ENCODE results near the gene ITGB3. TPM values are rescaled to one million over a fixed set of nuclear protein-coding genes. Genes with fewer than 3 reads are reported as not detected.

The ITGB3 gene
- total RNA-seq, 1 experiment from 2014 or later = not detected

DNA sequence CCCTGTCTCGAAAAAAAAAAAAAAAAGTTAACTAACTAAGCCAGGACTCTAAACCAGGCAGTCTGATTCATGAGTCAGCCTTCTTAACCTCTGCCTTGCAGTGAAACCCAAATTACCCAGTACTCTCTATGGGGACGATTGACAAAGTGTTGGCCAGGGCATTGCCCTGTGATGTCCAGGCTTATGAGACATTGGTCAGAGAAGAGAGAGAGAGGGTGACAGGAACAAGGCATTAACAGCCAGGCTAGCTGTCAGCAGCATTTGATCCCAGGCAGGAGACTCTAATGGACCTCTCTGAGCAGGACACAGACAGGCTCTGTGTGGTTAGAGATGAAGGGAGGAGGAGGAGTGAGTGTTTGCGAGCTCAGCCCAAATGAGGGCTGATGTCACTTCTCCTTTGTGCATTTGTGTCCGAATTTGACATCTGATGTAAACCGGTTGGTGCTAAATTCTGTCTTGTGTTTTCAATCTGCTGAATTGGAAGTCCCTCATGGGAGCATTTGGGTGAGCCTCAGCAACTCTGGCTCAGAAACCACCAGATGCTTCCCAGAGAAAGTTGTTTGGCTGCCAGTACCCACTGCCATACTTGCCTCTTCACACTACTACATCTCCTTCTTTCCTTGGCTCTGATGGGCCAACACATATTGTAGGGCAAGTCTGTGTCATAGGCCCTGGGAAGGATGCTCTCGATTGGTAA, 48.8 kb upstream of the ITGB3 start:
- POLR2A ChIA-PET = no interaction called here
- Histone ChIP-seq H3K9me2 (ENCODE audit: insufficient read depth) (no peaks in the 10 kb centered on the region), H3K27ac (ENCODE audit: low read depth, low read length) (no peak overlapping the region), H4K20me1 (ENCODE audit: insufficient read depth) (no peaks in the 10 kb centered on the region), H3K9ac (ENCODE audit: low read length) (no peak overlapping the region), H3K27me3 (ENCODE audit: insufficient read depth, low read length) (no peaks in the 10 kb centered on the region), H3K79me2 (ENCODE audit: insufficient read depth, low read length) (no peaks in the 10 kb centered on the region), H3K36me3 (ENCODE audit: control insufficient read depth in 1 of 2, insufficient read depth in 2 of 2, low read length in 2 of 2) (no peaks in the 10 kb centered on the region), H3K4me3 (replicated peaks in 1 of 2; ENCODE audit: low read depth in 1 of 2, low read length in 2 of 2) (no peak overlapping the region), H3K9me3 (ENCODE audit: control insufficient read depth in 1 of 2, insufficient read depth in 1 of 2, low read depth in 1 of 2, low read length in 2 of 2) (no peaks in the 10 kb centered on the region), H2AFZ (ENCODE audit: low read depth, low read length, poor library complexity, severe bottlenecking) (no peak overlapping the region), H3K4me2 (ENCODE audit: low read length) (no peak overlapping the region), H3K4me1 (ENCODE audit: control insufficient read depth in 1 of 2, insufficient read depth in 2 of 2, low read length in 2 of 2) (peaks cover 9 to 16% of the 10 kb centered on the region in 2 experiments)
- no peak for TF ChIP-seq SRF (IDR thresholded peaks at IDR 0.05; ENCODE audit: low read depth)
- TF ChIP-seq, protein P1, sequence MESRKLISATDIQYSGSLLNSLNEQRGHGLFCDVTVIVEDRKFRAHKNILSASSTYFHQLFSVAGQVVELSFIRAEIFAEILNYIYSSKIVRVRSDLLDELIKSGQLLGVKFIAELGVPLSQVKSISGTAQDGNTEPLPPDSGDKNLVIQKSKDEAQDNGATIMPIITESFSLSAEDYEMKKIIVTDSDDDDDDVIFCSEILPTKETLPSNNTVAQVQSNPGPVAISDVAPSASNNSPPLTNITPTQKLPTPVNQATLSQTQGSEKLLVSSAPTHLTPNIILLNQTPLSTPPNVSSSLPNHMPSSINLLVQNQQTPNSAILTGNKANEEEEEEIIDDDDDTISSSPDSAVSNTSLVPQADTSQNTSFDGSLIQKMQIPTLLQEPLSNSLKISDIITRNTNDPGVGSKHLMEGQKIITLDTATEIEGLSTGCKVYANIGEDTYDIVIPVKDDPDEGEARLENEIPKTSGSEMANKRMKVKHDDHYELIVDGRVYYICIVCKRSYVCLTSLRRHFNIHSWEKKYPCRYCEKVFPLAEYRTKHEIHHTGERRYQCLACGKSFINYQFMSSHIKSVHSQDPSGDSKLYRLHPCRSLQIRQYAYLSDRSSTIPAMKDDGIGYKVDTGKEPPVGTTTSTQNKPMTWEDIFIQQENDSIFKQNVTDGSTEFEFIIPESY (IDR thresholded peaks at IDR 0.05; ENCODE audit: extremely low read depth, insufficient replicate concordance, low read length) = no peak
- TF ChIP-seq SP1 (IDR thresholded peaks at IDR 0.05; ENCODE audit: low read depth) = no peak
- TF ChIP-seq SIN3A (IDR thresholded peaks at IDR 0.05; ENCODE audit: low read depth) = no peak
- TF ChIP-seq ZNF274 (IDR thresholded peaks at IDR 0.05; ENCODE audit: low read depth, low read length) = no peak
- no peak for TF ChIP-seq EGR1 (IDR thresholded peaks at IDR 0.05; ENCODE audit: low read depth)
- TF ChIP-seq JUND (IDR thresholded peaks at IDR 0.05) = no peak
- peak; percentile 20; the same call in 1 of the 2 replicates for ATAC-seq
- DNase-seq (ENCODE audit: low read depth, low spot score) = no peak
- RAD21 ChIA-PET (ENCODE audit: low non-redundant PET in 1 of 2, low total read pairs in 2 of 2, uncharacterized antibody in 2 of 2, unreplicated experiment in 2 of 2) = no interaction called here
- CTCF ChIA-PET = no interaction called here
- BruUV-seq (replicated peaks) = no TSS peak
- intact Hi-C loops (cut with micrococcal nuclease) = no loop called here

DNA sequence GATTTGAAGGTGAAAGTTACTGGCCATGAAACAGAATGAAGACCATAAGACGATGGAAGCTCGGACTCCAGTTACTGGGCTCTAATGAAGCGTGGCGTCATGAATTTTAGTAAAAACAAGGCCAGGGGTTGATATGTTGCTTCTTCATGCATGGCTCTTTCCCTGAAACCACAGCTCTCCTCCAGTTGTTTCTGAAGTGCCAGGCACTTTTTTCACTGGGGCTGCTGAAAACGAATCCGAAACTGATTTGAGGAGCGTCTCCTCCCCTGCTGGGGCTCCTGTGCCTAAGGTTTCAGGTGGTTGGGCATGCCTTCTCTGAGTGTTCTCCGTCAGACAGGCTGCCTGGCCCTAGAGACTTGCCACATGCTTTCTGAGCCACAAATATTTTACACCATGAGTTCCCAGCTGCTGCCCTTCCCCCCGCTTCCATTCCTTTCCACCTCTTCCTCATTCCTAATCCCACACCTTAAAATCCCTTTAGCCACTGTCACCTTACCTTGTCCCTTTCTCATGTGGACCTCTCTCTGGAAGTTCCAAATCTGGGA, 48.1 kb upstream of the ITGB3 start:
- Histone ChIP-seq H3K9me3 (ENCODE audit: control insufficient read depth in 1 of 2, insufficient read depth in 1 of 2, low read depth in 1 of 2, low read length in 2 of 2) (no peaks in the 10 kb centered on the region), H3K9me2 (ENCODE audit: insufficient read depth) (no peaks in the 10 kb centered on the region), H2AFZ (ENCODE audit: low read depth, low read length, poor library complexity, severe bottlenecking) (peak overlapping the region; percentile 40), H3K27ac (ENCODE audit: low read depth, low read length) (no peak overlapping the region), H3K36me3 (ENCODE audit: control insufficient read depth in 1 of 2, insufficient read depth in 2 of 2, low read length in 2 of 2) (no peaks in the 10 kb centered on the region), H3K4me2 (ENCODE audit: low read length) (peak overlapping the region; percentile 12), H3K27me3 (ENCODE audit: insufficient read depth, low read length) (no peaks in the 10 kb centered on the region), H3K4me3 (replicated peaks in 1 of 2; ENCODE audit: low read depth in 1 of 2, low read length in 2 of 2) (no peak overlapping the region), H3K9ac (ENCODE audit: low read length) (no peak overlapping the region), H4K20me1 (ENCODE audit: insufficient read depth) (no peaks in the 10 kb centered on the region), H3K4me1 (ENCODE audit: control insufficient read depth in 1 of 2, insufficient read depth in 2 of 2, low read length in 2 of 2) (peaks cover 9 to 16% of the 10 kb centered on the region in 2 experiments), H3K79me2 (ENCODE audit: insufficient read depth, low read length) (no peaks in the 10 kb centered on the region)
- ChIA-PET POLR2A (no interaction called here), CTCF (no interaction called here), RAD21 (ENCODE audit: low non-redundant PET in 1 of 2, low total read pairs in 2 of 2, uncharacterized antibody in 2 of 2, unreplicated experiment in 2 of 2) (no interaction called here)
- intact Hi-C loops (cut with micrococcal nuclease) = no loop called here
- ATAC-seq (peak; percentile 58), DNase-seq (ENCODE audit: low read depth, low spot score) (no peak)
- TF ChIP-seq ELF1 (IDR thresholded peaks at IDR 0.05; ENCODE audit: borderline replicate concordance, low read depth) = no peak
- TF ChIP-seq EGR1 (IDR thresholded peaks at IDR 0.05; ENCODE audit: low read depth) = no peak
- TF ChIP-seq POLR2AphosphoS5 (IDR thresholded peaks at IDR 0.05; ENCODE audit: low read depth, low read length) = no peak
- TF ChIP-seq, protein P2, sequence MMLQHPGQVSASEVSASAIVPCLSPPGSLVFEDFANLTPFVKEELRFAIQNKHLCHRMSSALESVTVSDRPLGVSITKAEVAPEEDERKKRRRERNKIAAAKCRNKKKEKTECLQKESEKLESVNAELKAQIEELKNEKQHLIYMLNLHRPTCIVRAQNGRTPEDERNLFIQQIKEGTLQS (IDR thresholded peaks at IDR 0.05) = no peak
- no peak for TF ChIP-seq SRF (IDR thresholded peaks at IDR 0.05; ENCODE audit: low read depth)
- TF ChIP-seq JUND (IDR thresholded peaks at IDR 0.05) = no peak
- peak; percentile 23; the same call in 1 of the 2 replicates for TF ChIP-seq SP1 (IDR thresholded peaks at IDR 0.05; ENCODE audit: low read depth)
- no peak for TF ChIP-seq RAD21 (IDR thresholded peaks at IDR 0.05; ENCODE audit: low read depth)
- TF ChIP-seq, protein P3, sequence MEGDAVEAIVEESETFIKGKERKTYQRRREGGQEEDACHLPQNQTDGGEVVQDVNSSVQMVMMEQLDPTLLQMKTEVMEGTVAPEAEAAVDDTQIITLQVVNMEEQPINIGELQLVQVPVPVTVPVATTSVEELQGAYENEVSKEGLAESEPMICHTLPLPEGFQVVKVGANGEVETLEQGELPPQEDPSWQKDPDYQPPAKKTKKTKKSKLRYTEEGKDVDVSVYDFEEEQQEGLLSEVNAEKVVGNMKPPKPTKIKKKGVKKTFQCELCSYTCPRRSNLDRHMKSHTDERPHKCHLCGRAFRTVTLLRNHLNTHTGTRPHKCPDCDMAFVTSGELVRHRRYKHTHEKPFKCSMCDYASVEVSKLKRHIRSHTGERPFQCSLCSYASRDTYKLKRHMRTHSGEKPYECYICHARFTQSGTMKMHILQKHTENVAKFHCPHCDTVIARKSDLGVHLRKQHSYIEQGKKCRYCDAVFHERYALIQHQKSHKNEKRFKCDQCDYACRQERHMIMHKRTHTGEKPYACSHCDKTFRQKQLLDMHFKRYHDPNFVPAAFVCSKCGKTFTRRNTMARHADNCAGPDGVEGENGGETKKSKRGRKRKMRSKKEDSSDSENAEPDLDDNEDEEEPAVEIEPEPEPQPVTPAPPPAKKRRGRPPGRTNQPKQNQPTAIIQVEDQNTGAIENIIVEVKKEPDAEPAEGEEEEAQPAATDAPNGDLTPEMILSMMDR (IDR thresholded peaks at IDR 0.05 in 2 of 3, conservative IDR thresholded peaks at IDR 0.05 in 1 of 3; ENCODE audit: borderline replicate concordance in 1 of 3, insufficient read depth in 1 of 3, low read depth in 2 of 3, low read length in 2 of 3) = no peak
- TF ChIP-seq ZNF274 (IDR thresholded peaks at IDR 0.05; ENCODE audit: low read depth, low read length) = no peak
- no peak for TF ChIP-seq ZFX (IDR thresholded peaks at IDR 0.05)
- no peak for TF ChIP-seq YY1 (IDR thresholded peaks at IDR 0.05; ENCODE audit: extremely low read depth, insufficient replicate concordance, low read depth, low read length)
- TF ChIP-seq FOSL1 (IDR thresholded peaks at IDR 0.05; ENCODE audit: low read depth) = no peak
- TF ChIP-seq, protein P4, sequence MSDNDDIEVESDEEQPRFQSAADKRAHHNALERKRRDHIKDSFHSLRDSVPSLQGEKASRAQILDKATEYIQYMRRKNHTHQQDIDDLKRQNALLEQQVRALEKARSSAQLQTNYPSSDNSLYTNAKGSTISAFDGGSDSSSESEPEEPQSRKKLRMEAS (IDR thresholded peaks at IDR 0.05) = peak; percentile 67
- no TSS peak for BruUV-seq (replicated peaks)

Measured in HCT116 (cell line).